Hematopoietic multipotent progenitor cell treated with erythropoietin and hydrocortisone succinate and interleukin-3 and kit ligand, for 8 days (in vitro differentiated cells): Measurements from ENCODE around the gene TIPRL.
A peak's percentile ranks its signal among the peaks of the same experiment; 100 is the strongest.
"Not testable (repeated sequence)": the region's sequence is repeated elsewhere in the genome, so short reads cannot be mapped to it uniquely, and the experiment has no call there.

ENCODE experiments used
- DNase-seq: peaks from one replicate; pipeline ENCODE4 v3.0.0-alpha.2; 2015

The TIPRL gene

DNA sequence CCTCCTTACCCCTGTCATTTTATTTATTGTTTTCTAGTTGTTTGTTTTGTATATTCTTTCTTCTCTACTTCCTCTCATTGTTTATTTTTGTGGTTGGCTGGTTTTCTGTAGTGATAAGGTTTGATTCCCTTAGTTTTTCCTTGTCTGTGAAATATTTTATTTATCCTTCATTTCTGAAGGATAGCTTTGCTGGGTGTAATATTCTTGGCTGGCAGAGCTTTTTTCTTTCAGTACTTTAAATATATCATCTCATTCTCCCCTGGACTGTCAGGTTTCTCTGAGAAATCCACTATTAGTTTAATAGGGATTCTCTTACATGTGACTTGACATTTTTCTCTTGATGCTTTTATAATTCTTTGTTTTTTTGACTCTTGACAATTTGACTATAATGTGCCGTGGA, 18.8 kb upstream of the TIPRL start:
- DNase-seq = no peak

GRCh38 chr1:168161459-168161858, 17.3 kb upstream of the TIPRL start:
- peak; percentile 96 for DNase-seq

- DNase-seq = no peak
These were observed 15.1 kb upstream of the TIPRL start for GRCh38 chr1:168163670-168164069.

DNA sequence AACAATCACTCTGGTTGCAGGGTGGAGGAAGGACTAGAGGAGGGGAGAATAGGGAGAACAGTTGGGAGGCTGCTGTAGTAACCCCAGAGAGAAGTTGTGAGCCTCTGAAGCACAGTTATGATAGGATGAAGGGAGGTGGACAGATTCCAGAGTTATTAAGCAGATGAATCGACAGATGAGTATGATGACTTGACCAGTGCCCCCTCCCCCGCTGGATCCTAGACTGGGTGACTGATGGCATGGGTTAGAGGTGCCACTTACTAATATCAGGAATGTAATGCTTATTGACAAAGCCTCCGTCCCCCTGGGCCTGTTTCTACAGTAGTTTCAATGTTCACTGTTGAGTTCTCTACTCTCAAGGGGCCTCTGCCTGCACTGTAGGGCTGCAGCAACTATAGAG, 14.0 kb upstream of the TIPRL start:
- no peak for DNase-seq

DNA sequence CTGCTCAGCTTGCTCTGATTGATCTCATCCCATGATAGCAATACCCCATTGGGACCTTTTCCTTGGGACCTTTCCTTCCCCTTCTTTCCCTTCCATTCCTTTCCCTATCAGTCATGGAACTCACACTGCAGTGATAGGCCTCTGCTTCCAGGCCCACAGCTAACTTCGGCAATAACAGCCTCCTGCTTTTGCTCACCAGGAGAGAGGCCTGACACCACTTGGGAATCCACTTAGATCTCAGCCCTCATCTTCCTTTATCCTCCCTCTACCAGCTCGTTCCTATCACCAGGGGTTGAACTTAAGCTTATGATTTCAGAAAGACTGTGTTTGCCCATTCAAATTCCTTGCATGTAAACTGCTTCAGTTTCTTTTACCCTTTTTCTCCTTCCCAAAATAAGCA, 11.0 kb upstream of the TIPRL start:
- no peak for DNase-seq

DNA sequence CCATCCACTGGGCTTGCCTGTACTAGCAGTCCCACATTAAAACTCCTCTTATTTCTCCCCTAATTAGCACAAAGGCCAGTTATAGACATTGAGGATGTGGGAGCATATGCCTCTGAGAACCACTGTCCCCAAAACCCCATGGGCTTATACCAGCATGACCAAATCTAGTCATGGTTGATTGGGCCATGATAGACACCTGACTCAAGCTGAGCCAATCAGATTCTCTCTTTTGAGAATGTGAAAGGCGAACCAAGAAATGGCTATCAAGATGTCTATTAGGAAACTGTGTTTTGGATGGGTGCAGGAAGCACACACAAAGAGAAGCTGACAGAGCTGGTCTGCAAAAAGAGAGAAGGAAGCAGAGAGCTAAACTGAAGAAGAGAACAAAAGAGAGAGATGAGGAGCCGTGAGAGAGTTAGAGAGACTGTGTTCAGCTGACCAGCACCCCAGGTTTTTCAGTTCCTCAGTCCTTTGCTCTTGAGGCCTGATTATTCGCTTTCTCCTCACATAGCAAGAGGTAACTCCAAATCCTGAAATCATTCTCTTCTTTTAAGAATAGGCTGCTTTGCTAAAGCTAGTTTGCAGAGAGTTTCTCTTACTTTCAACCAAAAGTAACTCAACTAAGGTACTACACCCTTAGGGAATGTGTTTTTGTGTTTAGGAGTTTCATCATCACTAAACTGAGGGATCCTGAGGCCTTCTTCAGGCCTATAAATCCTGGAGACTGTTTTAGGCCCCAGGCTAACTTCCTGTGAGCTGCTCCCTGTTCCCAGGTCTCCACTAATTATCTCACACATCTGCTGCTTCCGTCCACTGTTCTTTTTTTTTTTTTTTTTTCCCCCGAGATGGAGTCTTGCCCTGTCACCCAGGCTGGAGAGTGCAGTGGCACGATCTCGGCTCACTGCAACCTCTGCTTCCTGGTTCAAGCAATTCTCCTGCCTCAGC, 7.9 kb upstream of the TIPRL start:
- no peak for DNase-seq

DNA sequence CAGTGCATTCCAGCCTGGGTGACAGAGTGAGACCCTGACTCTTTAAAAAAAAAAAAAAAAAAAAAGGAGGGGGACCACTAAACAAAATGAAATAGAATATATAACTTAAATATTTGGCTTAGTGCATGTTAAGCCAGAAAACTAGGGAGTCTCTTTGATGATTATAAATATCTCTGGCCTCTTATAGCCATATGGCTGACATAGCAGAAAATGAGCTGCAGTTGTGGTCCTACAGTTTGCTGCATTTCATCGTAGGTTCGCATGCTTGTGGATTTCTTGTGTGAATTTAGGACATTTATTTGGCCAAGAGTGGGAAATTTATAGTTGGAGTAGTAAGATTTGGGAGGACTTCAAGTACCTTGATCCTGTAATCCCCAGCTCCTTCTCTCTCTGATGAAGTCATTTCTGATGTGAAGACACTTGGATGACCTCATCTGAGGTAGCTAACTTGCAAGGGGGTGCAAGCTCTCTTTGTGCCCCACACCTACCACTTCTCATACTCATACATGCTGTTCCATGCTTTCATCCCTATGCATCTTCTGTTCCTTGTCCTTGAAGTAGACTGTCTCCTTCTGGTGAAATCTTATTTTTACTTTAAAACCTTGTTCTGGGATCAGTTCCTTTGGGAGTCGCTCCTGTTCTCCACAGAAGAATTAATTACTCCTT, 6.4 kb upstream of the TIPRL start:
- DNase-seq = no peak

- no peak for DNase-seq
These were observed 530 bp upstream of the TIPRL start for GRCh38 chr1:168178227-168178637.

DNA sequence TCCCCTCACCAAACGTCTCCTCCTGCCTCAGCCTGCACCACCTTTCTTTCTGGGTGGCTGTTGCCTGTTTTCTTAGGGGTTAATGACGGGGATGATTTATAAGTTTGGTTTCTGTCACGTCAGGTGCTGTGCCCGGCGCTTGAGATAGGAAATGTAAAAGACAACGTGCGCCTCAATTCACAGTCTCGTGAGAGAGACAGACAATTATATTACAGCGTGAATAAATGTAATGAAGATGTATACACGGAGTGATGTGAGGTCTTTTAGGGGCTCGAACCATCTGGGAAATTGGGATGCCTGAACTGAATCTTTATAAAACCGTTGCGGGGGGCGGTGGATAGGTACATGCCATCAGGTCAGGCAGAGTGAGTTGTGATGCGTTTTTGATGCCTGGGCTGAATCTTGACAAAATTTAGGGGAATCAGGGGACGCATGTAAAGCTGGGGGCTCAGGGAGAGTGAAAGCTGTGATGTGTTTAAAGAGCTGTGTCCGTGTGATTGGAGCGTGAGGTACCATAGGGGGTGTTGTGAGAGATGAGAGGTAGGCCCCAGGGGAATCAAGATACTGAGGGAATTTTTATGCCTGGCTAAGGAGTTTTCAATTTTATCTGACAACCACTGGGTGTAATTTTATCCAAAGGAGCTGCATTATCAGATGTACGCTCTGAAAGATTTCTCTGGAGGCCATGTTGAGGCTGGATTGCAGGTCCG, 831 bp downstream of the TIPRL start:
- peak; percentile 11 for DNase-seq

DNA sequence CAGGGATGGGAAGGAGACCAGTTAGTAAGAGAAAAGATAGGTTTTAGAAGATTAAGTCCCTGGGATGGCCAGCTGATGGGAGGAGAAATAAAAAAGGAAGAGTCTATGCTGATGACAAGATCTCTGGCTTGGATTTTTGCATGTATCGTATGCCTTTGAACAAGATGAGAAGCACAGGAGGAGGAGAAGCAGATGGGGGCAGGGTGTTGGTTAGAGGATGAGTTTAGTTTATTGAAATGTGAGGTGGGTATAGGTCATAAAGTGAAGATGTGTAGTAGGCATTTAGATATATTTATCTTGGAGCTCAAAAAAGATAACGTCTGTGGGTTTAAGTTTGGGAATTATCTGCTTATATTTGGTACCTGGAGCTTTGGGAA, 1.4 kb downstream of the TIPRL start:
- DNase-seq = peak; percentile 7

DNA sequence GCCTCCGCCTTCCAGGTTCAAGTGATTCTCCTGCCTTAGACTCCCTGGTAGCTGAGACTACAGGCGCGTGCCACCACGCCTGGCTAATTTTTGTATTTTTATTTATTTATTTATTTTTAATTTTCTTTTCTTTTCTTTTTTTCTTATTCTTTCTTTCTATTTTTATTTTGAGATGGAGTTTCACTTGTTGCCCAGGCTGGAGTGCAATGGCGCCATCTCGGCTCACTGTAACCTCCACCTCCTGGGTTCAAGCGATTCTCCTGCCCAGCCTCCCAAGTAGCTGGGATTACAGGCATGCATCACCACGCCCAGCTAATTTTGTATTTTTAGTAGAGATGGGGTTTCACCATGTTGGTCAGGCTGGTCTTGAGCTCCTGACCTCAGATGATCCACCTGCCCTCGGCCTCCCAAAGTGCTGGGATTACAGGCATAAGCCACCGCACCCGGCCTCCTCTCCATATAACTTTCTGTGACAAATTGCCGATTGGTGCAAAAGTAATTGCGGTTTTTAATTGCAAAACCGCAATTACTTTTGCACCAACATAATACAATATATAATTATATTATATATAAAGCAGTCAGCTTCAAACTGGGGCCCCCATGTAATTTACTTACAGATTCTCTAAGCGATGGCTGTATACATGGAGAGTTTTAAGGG, 2.4 kb downstream of the TIPRL start:
- not testable (repeated sequence) for DNase-seq

DNA sequence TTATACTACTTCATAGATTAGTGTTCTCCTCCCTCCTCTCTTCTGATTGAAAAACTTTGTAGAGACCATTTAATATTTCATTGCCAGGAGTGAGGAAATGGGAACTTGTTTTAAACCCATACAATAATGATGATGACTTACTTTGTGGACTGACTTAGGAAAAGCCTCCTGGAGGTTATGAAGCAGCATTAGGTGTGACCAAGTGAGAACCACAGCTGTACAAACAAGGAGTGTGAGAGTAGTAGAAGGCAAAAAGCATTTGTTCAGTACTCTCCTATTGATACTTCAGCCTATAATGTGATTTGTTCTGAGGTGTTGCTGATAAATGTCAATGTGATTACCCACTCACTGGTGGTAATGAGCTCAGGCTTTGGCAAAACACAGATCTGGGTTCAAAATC, 8.4 kb downstream of the TIPRL start:
- DNase-seq = no peak

DNA sequence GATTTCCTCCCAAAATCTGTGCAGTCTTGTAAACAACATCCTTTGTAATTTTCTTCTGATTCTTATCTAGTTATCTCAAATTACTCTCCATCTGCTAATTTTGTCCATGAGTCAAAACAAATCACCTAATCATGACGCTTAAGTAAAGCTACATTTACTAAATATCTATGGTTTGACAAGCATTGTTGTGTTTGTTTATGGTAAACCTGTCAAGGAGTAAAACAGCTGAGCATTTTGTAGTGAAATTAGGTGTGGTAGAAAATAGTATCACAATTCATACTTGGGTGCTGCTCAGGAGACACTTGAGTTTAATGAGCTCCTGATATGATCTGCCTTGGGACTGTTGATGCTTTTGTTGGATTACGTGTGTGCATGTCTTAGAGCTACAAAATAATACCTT, 11.6 kb downstream of the TIPRL start:
- no peak for DNase-seq

DNA sequence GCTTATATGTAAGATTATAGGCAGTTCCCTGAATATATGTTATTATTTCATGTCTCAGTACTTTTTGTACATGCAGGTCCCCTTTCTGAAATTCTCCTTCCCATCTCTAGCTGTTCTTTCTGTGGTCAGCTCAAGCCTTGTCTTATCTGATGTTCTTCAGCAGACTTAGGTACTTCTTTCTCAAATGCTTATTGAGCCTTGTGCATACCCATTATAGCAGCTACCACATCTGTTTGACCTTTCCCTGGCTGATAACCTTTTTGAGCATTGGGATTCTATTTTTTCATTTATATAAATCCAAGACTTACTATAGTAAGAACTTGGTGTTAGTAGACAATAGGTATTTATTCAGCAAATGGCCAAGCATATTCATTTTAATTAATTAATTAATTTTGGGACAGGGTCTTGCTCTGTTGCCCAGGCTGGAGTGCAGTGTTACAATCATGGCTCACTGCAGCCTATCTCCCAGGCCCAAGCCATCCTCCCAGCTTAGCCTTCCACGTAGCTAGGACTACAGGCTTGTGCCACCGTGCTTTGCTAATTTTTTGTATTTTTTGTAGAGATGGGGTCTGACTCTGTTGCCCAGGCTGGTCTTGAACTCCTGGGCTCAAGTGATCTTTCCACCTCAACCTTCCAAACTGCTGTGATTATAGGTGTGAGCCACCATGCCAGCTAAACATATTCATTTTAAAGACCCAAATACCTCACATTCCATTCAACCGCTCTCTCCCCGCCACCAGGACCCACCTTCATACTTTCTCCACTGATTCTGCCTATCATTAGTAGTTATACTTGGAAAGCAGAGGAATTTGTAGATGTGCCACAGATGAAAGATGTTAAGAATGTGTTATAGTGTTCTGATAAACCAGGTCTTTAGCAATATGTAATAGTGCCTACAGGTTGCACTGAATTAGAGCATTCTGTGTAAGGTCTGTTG, 16.7 kb downstream of the TIPRL start:
- no peak for DNase-seq

DNA sequence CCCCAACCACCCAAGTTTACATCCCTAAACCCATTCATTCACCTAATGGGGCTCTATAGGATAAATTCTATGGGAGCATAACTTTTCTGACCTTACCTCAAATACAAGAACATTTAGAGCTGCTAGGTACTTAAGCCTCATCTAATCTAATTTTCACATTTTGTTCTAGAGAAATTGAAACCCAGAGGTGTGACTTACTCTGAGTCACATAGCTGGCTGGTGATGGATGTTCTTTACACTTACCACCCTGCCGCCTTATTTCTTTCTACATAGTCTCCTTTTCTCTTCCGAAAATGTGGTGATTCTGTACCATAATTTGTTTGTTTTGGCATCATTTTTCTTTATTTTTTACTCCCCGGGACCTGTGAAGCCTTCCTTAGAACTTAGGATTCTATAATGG, 20.3 kb downstream of the TIPRL start:
- DNase-seq = no peak

GRCh38 chr1:168202941-168203654, 24.3 kb downstream of the TIPRL start:
- no peak for DNase-seq

- DNase-seq = no peak
These were observed 27.3 kb downstream of the TIPRL start for GRCh38 chr1:168206111-168206510.

DNA sequence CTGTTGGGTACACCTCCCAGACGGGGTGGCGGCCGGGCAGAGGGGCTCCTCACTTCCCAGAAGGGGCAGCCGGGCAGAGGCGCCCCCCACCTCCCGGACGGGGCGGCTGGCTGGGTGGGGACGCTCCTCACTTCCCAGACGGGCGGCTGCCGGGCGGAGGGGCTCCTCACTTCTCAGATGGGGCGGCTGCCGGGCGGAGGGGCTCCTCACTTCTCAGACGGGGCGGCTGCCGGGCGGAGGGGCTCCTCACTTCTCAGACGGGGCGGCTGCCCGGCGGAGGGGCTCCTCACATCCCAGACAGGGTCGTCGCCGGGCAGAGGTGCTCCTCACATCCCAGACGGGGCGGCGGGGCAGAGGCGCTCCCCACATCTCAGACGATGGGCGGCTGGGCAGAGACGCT, 28.9 kb downstream of the TIPRL start:
- not testable (repeated sequence) for DNase-seq

DNA sequence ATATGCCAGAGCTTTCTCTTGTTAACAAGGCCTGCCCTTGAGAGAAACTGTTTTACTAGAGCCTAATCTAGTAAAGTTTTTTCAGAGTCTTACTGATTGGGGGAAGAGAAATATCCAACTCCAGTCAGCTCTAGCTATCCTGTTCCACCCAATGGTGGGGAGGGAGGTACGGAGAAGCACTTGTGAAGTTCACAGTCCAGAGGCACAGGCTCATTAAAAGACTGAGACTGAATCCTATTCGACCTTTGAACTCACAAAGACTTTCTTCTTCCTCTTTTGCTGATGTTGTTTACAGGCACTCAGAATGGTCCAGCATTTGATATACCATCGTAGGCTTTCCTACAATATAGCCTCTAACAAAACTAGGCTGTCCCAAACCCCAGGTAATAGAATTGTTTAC, 31.6 kb downstream of the TIPRL start:
- DNase-seq = no peak

DNA sequence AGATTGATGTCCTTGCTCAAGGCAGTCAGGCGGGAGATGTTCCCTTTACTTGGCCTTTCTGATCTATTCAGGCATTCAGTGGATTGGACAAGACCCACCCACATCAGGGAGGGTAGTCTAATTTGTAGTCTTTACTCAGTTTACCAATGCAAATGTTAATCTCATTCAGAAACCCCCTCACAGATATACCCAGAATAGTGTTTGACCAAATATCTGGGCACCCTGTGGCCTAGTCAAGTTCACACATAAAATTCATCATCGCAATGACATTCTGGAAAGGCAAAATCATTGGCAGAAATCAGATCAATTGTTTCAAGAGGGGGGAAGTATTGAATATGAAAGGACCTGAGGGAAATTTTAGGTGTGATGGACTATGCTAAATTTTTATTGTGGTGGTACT, 34.6 kb downstream of the TIPRL start:
- no peak for DNase-seq

GRCh38 chr1:168216171-168216570, 37.4 kb downstream of the TIPRL start:
- DNase-seq = no peak
